Body of pancreas (tissue), 4 donors: ENCODE data around the gene KRTAP10-11. TPM values are rescaled to one million over a fixed set of nuclear protein-coding genes. Genes with fewer than 3 reads are reported as not detected.

Experiments used
- ATAC-seq: fragments of 150-250 bp; one replicate; pipeline ENCODE4 v1.9.1; 2016
- DNase-seq, 4 donors: peaks; one replicate each; pipeline ENCODE4 v3.0.0-alpha.2; 2019
- H3K27ac ChIP-seq, 4 donors: fragments of 200-600 bp; sonication (generic); 1 replicate in 3 of 4; 2 replicates in 1 of 4; pipeline versions ENCODE4 v1.5.1 to v1.6.1; 2016 to 2019; ENCODE audit warnings: mild to moderate bottlenecking in 1 of 4, mixed read lengths in 1 of 4, moderate library complexity in 1 of 4
- H3K27me3 ChIP-seq, 2 donors: fragments of 200-600 bp; sonication (generic); one replicate each; pipeline ENCODE4 v1.6.0; 2016; ENCODE audit warnings: mild to moderate bottlenecking in 1 of 2
- H3K36me3 ChIP-seq, 2 donors: fragments of 200-600 bp; sonication (generic); replicated peaks in 1 of 2; 2 replicates each; pipeline ENCODE4 v1.5.1; 2016; ENCODE audit warnings: low read depth in 2 of 2; ENCODE audit not compliant: insufficient read depth in 1 of 2
- H3K4me1 ChIP-seq: fragments of 200-600 bp; sonication (generic); one replicate; pipeline ENCODE4 v1.6.0; 2016
- H3K4me3 ChIP-seq, 2 donors: fragments of 200-600 bp; sonication (generic); 1 replicate in 1 of 2; 2 replicates in 1 of 2; pipeline ENCODE4 v1.5.1; 2016 to 2019
- H3K9me3 ChIP-seq, 3 donors: fragments of 200-600 bp; sonication (generic); 1 replicate in 2 of 3; 2 replicates in 1 of 3; pipeline ENCODE4 v1.5.1; 2016
- CTCF ChIP-seq, 7 experiments: fragments of 450-650 bp in 4 of 7; fragments of 200-600 bp in 3 of 7; sonication (generic) in 3 of 7; IDR thresholded peaks; one replicate each; pipeline ENCODE4 v1.5.1; 2016 to 2019; ENCODE audit warnings: antibody characterized with exemption in 7 of 7
- POLR2A ChIP-seq, 3 donors: fragments of 450-650 bp; IDR thresholded peaks; one replicate each; pipeline ENCODE4 v1.6.1; 2016; ENCODE audit warnings: antibody characterized with exemption in 3 of 3, mild to moderate bottlenecking in 2 of 3
- WGBS, 2 donors: methylation state at CpG; one replicate each; pipeline ENCODE4 v1.1.5; 2017; 5-methylcytosine and 5-hydroxymethylcytosine counted together
- intact Hi-C: fragments of 100-400 bp; cut with DNase I; formaldehyde crosslinking; loops from one replicate; pipeline ENCODE4 v1.15.1; 2023
- total RNA-seq, 2 donors: library from RNA; depleted of rRNA; stranded (reverse); fragments of >200 nt; gene quantifications; one replicate each; pipeline ENCODE4 v1.1.0, GENCODE V29; 2016

Gene KRTAP10-11
- total RNA-seq, 2 donors from 2014 or later = not detected

- intact Hi-C loops = no loop called here
- no peaks in the 10 kb centered on the region for H3K36me3 ChIP-seq
- no peak for TF ChIP-seq POLR2A (IDR thresholded peaks at IDR 0.05)
- no peak for TF ChIP-seq CTCF (IDR thresholded peaks at IDR 0.05)
- 41 to 61% methylated on average over 14 of the region's 14 CpGs for WGBS, 2 donors
- no peak overlapping the region for H3K27ac ChIP-seq
- no peaks in the 10 kb centered on the region for H3K9me3 ChIP-seq
- no peak overlapping the region for H3K4me3 ChIP-seq
- H3K4me1 ChIP-seq = no peaks in the 10 kb centered on the region
- no peak for ATAC-seq
- H3K27me3 ChIP-seq = no peaks in the 10 kb centered on the region
- no peak for DNase-seq
These were observed 2.4 kb upstream of the KRTAP10-11 start for GRCh38 chr21:44643741-44644310.

GRCh38 chr21:44644878-44645277 is 1.3 kb upstream of the KRTAP10-11 start:
- DNase-seq (no peak), ATAC-seq (no peak)
- 26 to 33% methylated on average over 2 of the region's 2 CpGs for WGBS, 2 donors
- Histone ChIP-seq H3K4me1 (no peaks in the 10 kb centered on the region), H3K36me3 (no peaks in the 10 kb centered on the region), H3K27me3 (no peaks in the 10 kb centered on the region), H3K4me3 (no peak overlapping the region), H3K9me3 (no peaks in the 10 kb centered on the region), H3K27ac (no peak overlapping the region)
- TF ChIP-seq CTCF (IDR thresholded peaks at IDR 0.05) (no peak), POLR2A (IDR thresholded peaks at IDR 0.05) (no peak)
- intact Hi-C loops = no loop called here

GRCh38 chr21:44647222-44647552 is 973 bp downstream of the KRTAP10-11 start:
- Histone ChIP-seq H3K9me3 (no peaks in the 10 kb centered on the region), H3K4me3 (no peak overlapping the region), H3K36me3 (no peaks in the 10 kb centered on the region), H3K4me1 (no peaks in the 10 kb centered on the region), H3K27ac (no peak overlapping the region), H3K27me3 (no peaks in the 10 kb centered on the region)
- intact Hi-C loops = no loop called here
- ATAC-seq (no peak), DNase-seq (no peak)
- TF ChIP-seq CTCF (IDR thresholded peaks at IDR 0.05) (no peak), POLR2A (IDR thresholded peaks at IDR 0.05) (no peak)
- WGBS, 2 donors = 37 to 38% methylated on average over 8 of the region's 8 CpGs

GRCh38 chr21:44648557-44649311 is 2.5 kb downstream of the KRTAP10-11 start:
- H3K4me1 ChIP-seq = no peaks in the 10 kb centered on the region
- WGBS, 2 donors = 63 to 70% methylated on average over 16 to 33 of the region's 33 CpGs
- intact Hi-C loops = no loop called here
- ATAC-seq (no peak), DNase-seq (no peak)
- no peaks in the 10 kb centered on the region for H3K27me3 ChIP-seq
- TF ChIP-seq POLR2A (IDR thresholded peaks at IDR 0.05) = no peak
- no peak for TF ChIP-seq CTCF (IDR thresholded peaks at IDR 0.05)
- H3K36me3 ChIP-seq = no peaks in the 10 kb centered on the region
- no peaks in the 10 kb centered on the region for H3K9me3 ChIP-seq
- H3K27ac ChIP-seq = no peak overlapping the region
- no peak overlapping the region for H3K4me3 ChIP-seq
